GM21529 (cell line): ENCODE data around the gene KIF5C.

Experiments
- ATAC-seq: cut with Tn5 transposase; IDR thresholded peaks from one replicate; pipeline ENCODE4 v1.9.1; 2021; ENCODE audit not compliant: unreplicated experiment

The KIF5C gene

GRCh38 chr2:149012545-149012944 is 137.5 kb downstream of the KIF5C start:
- no peak for ATAC-seq

- ATAC-seq, result no peak
Observed at GRCh38 chr2:149015501-149015900, 140.5 kb downstream of the KIF5C start.

- no peak for ATAC-seq
Observed at GRCh38 chr2:149015926-149016563, 141.0 kb downstream of the KIF5C start.

GRCh38 chr2:149017116-149017985 is 142.3 kb downstream of the KIF5C start:
- peak; percentile 18 for ATAC-seq

- ATAC-seq, result no peak
Observed at GRCh38 chr2:149018981-149019380, 144.0 kb downstream of the KIF5C start.

GRCh38 chr2:149019768-149020167 is 144.7 kb downstream of the KIF5C start:
- ATAC-seq, result no peak

GRCh38 chr2:149020432-149020851 is 145.4 kb downstream of the KIF5C start:
- ATAC-seq, result peak; percentile 43

- ATAC-seq, result peak; percentile 63
Observed at GRCh38 chr2:149021271-149021719, 146.3 kb downstream of the KIF5C start.

GRCh38 chr2:149021761-149022160 is 146.7 kb downstream of the KIF5C start:
- ATAC-seq, result peak; percentile 66

- ATAC-seq, result no peak
Observed at GRCh38 chr2:149023091-149023490, 148.1 kb downstream of the KIF5C start.

- ATAC-seq, result no peak
Observed at GRCh38 chr2:149027590-149028250, 152.7 kb downstream of the KIF5C start.

GRCh38 chr2:149028377-149028776 is 153.3 kb downstream of the KIF5C start:
- no peak for ATAC-seq

- no peak for ATAC-seq
Observed at GRCh38 chr2:149028891-149029290, 153.9 kb downstream of the KIF5C start.

- ATAC-seq, result no peak
Observed at GRCh38 chr2:149029307-149029965, 154.4 kb downstream of the KIF5C start.

GRCh38 chr2:149031396-149031795 is 156.4 kb downstream of the KIF5C start:
- ATAC-seq, result no peak

- no peak for ATAC-seq
Observed at GRCh38 chr2:149033716-149034115, 158.7 kb downstream of the KIF5C start.

- ATAC-seq, result no peak
Observed at GRCh38 chr2:149034406-149034805, 159.4 kb downstream of the KIF5C start.

GRCh38 chr2:149036507-149037293 is 161.7 kb downstream of the KIF5C start:
- no peak for ATAC-seq

GRCh38 chr2:149037851-149038250 is 162.8 kb downstream of the KIF5C start:
- ATAC-seq, result no peak

GRCh38 chr2:149038442-149039212 is 163.6 kb downstream of the KIF5C start, which contains the start of gene LYPD6B:
Gene LYPD6B (plus strand): TSS chr2:149038699. CDS start chr2:149130949, 92,250 bp downstream.
- ATAC-seq, result peak; percentile 66
